Right lung (tissue), 5 donors: ENCODE results near the gene DHRS7. TPM values are rescaled to one million over a fixed set of nuclear protein-coding genes. Genes with fewer than 3 reads are reported as not detected.

Source experiments
- DNase-seq, 2 donors: peaks; one replicate each; pipeline ENCODE4 v3.0.0-alpha.2; 2013
- polyA plus RNA-seq, 5 donors: library from polyadenylated mRNA; unstranded; fragments of 120-200 nt; gene quantifications; one replicate each; pipeline versions ENCODE4 v1.2.1 to v1.2.3, GENCODE V29; 2013; ENCODE audit warnings: inconsistent platforms in 1 of 5, low replicate concordance in 1 of 5; ENCODE audit not compliant: insufficient read length in 5 of 5, insufficient read depth in 1 of 5

The DHRS7 gene
- polyA plus RNA-seq, 5 donors, result 51.5 to 68.9 (median 57.1) TPM

DNA sequence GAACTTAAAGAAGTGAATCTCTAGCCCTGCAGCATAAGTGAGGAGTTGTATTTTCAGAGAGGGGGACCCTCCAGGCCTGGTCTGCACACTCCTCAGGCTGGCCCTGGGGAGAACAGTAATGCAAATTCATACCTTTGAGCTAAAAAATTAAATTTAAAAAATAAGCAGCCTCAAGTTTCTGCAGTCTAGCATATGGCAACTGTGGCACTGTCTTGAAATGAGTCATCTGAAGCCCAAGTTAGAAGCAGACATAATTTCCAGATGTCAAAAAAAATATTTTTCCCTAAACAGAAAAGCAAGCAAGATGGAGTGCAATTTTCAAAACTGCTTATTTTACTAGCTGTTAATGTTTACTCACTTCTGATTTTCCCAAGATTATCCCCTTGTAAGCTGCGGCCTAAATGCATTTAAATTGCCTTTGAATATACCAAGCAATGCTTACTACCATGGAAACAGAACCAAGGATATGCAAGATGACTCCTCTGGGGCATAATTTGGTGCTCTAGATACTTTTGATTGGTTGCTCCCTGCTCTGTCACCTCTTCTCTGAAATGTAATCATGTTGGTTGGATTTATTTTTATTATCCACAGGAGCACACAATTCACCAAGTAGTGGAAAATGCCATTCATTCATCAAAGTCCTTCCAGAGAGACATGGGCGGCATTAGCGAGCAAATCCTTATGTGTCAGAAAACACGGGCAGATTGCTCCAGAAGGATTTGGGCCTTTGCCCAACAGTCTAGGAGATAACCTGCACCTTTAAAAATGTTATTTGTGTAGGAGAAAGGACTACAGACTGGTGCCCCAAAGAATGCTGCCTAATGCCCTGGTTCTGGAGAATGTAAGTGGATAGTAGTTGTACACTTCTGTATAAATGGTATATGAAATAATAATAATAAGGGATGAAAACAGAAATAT is 25.0 kb upstream of the DHRS7 start:
- no peak for DNase-seq

DNA sequence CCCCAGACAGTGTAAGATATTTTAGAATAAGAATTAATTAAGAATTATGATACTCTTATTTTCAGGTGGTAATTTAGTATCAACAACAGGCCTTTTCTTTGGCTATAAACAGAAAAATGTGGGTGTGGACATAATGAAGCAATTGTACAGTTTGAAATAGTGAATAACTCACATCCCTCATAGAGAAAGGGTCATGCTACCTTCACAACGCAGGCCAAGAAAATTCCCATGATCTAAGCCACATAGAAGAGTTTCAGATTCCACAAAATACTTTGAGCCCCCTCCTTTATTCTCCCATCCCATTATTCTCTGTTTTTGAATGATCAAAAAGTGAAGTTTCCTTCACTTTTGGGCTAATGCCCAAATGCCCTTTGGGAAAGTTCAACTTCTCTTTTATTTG is 23.5 kb upstream of the DHRS7 start:
- no peak for DNase-seq

DNA sequence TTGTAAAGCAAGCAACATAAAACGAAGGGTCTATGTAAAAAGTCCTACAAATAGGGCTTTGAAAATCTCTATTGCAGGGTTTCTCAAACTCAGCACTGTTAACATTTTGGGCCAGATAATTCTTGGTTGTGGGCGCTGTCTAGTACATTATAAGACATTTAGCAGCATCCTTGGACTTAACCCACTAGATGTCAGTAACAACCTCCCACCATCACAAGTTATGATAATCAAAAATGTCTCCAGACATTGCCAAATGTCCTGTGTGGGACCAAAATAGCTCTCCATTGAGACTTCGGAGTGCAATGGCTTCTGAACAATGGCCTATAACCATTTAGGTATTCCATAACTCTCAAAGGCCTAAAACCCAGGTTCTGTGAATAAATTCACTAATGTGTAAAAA is 22.9 kb upstream of the DHRS7 start:
- DNase-seq, result no peak

DNA sequence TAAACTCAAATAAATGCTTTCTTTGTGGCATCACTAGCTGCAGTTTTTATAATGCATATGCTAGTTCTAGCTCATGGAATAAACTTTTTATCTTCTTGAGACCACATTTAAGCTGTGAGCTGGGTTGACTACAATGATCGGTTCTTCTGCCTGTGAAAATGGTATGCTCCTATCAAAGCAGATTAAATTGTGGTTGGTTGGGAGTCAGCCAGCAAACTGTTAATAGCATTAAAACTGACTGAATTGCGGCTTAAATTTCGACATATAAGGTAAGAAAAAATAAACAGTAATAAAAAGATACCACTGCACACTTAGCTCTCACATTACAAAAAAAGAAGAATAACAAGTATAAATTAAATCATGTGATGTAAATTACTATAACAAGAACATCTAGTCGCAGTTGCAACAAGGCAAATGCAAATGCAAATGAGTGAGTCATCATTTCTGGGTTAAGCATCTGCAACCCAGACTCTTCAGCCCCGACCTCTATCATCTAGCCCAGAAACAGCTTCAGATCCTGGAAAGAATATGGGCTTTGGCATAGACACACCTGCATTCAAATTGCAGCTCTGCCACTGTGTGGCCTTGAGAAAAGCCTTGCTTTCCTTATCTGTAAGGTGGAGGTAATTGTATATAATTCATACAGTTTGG is 19.8 kb upstream of the DHRS7 start:
- DNase-seq, result no peak

DNA sequence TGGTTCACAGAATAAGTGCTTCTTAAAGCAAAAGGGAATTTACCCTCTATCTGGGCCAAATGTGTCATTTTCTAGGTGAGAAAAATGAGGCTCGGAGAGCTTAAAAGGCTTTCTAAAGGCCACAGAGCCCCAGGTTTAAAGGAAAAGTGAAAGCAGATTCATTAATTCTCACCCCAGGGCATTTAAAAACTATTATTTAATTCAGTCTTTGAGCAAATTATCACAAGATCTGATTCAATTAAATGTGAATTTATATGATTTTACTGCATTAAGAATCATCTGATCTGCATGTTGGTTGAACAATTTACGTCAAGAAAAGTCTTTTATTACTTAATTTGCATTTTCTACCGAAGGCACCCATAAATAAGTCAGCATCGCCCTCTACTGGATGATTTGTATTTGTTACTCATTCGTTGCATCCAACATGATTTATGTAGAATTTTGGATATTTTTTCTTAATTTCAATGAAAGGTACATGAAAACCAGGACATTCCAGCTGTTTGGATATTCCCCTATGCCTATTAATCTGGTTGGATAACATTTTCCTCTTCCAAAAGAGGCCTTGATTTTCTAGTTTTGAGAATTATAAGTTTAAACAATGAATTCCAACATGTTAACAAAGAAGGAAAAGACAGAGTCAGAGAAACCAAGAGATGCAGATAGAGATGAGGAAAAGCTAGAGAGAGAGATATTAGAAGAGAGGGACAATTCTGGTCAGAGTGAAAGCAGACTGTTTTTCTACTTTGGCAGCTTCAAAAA is 19.1 kb upstream of the DHRS7 start:
- DNase-seq, result peak; percentile 47 to 72

DNA sequence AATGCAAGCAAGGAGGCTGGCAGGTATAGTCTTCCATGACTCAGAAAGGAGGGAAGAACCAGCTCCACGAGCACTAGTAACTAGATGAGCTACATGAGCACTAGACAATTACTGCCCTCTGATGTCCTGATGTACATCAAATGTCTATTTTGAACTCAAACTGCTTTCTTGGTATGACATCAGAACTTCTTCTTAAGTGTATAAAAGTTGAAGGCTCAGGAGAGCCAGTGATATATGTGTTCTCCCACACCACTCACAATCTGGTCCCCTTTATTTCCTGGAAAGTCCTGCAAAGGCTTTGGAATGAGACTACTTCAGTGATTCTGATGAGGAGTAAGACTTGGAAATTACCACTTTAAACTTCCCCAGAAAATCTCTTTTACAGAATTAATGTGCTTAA is 18.5 kb upstream of the DHRS7 start:
- DNase-seq, result no peak

DNA sequence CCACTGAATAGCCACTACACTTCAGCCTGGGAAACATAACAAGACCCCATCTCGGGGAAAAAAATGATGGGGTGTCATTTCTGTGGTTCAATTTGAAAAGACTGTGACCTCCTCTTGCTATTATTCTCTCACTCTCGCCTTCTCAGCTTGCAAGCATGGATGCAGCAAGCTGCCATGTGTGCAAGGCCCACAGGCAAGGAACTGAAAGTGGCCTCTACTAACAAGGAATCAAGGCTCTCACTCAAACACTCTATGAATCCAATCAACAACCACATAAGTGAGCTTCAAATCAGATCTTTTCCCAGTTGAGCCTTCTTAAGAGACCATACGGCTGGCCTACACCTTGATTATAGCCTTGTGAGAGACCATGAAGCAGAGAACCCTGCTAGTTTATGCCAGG is 17.9 kb upstream of the DHRS7 start:
- no peak for DNase-seq

DNA sequence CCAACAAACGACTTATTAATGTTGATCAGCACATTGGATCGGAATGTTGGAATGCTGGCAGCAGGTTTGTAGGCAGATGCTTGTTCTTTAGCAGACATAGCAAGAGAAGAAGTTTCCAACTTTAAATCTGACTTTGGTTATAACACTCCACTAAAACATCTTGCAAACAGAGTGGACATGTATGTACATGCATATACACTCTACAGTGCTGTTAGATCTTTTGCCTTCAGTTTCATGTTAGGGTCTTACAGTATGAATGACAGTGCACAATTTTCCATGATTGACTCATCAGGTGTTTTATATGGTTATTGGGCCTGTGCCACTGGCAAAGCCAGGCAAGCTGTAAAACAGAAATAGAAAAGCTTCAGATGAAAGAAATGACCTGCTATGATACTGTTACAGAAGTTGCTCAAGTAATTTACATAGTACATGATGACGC is 14.3 kb upstream of the DHRS7 start:
- DNase-seq, result no peak

DNA sequence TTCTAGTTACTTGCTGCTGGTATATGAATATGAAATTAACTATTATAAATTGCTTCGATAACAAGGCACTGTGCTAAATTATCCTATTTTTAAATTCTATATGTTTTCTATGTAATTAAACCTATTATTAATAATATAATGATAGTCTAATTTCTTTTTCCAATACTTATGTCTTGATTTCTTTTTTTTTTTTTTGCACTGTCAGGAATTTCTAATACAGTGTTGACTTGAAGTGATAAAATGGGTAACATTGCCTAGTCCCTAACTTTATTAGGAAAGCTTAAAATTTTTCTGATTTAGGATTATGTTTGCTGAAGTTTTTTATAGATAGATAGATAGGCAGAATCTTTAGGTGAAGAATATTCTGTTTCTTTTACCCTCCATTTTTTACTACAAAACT is 13.6 kb upstream of the DHRS7 start:
- DNase-seq, result no peak

DNA sequence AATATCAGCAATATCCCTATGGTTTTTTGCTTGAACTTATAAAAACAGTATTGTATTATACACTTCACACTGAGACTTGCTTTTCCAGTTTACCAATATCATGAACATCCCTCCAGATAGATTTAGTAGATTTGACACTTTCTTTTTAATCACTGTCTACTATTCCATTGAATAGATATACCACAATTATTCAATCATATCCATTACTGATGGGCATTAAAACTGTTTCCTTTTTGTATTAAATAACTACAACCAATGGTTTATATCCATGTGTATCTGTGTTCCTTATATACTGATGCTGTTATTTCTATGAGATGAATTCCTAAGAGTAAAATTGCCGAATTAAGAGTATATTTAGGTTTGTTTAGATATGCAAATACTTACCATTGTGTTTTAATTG is 13.0 kb upstream of the DHRS7 start:
- no peak for DNase-seq

DNA sequence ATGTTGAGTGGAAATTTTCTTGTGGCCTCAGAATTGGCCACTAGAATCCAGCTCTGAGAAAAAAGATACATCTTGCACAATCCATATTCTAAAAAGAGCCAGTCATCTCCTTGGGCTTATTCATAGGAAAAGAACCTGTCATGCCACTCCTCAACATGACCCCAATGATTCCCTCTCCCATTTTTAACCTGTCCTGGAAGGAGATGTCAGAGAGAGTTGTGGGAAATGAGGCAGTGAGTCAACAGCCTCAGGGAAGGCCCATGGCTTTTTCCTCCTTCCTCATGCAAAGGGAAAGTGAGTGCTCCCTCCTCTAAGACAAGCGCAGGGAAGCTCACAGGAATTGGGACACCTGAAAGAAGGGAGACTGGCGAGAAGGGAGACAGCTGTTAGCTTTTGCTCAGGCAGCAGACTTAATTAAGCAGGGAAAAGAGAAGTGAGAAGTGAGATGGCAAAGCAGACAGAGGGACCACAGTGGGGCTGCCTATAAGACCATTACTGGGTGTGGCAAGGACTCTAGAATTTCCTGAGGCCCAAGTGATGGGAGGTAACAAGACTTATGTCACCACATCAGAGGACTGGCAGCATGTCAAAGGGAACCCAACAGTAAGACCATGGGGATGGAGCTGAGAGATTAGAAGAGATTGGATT is 10.2 kb upstream of the DHRS7 start:
- no peak for DNase-seq

DNA sequence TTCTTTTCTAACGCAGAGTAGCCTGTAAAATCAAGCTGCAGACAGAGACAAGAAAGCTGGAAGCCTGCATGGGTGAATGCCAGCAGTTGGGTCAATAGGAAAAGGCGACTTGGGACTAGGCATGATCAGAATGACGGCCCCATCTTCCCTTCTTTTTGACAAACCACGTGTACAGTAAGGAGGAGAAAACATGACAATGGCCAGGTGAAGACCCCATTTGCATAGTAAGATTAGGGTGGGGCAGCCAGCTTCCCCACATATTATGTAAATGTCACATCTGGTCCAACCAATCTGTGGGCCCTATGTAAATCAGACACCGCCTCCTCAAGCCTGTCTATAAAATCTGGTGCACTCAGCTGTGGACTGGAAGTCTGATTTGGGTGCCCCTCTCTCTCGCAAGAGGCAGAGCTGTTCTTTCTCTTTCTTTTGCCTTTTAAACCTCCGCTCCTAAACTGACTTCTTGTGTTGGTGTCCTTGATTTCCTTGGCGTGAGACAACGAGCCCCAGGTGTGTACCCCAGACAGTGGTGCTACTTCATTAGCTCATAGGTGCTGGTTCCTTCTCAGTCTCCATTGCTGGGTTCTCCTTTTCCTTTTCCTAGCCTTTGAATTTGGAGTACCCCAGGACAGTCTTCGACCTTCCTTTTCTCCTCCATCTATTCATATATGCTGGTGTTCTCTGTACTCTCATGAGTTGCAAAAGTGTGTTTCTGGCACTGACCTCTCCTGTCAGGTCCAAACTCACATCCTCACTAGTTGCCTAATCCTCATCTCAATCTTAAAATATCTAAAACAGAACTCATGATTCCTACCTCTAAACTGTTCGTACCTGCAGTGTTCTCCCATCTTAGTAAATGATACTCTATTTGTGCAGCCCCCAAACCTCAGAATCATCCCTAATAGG is 9.4 kb upstream of the DHRS7 start:
- DNase-seq, result no peak

DNA sequence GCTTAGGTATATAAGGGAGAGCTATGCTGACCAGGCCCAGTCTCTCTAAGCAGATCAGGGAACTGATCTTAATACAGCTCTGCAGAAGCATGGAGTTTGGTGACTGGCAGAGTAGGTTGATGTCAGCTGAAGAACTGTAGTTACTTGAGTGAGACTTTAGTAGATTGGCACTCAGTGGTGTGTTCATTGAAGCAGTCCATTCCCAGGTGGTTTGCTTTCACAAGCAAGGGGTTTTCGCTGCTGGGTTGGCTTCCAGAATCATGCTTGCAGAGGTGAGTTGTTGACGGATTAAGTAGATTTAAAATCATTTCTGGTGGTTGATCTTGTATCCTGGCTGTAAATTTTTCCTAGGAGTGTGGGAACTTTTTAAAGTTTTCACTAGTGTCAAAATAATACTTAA is 6.5 kb upstream of the DHRS7 start:
- no peak for DNase-seq

DNA sequence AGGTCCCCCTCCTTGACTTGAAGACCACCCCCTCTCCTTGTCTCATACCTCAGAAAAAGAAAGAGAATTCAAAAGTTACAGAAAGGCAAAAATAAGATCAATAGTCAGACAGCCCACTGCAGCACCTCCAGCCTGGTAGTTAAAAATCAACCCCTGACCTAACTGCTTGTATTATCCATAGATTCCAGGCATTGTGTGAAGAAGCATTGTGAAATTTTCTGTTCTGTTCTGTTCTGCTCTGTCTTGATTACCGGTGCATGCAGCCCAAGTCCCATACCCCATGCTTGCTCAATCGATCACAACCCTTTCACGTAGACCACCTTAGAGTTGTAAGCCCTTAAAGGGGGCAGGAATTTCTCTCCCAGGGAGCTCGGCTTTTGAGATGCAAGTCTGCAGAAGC is 5.8 kb upstream of the DHRS7 start:
- no peak for DNase-seq

DNA sequence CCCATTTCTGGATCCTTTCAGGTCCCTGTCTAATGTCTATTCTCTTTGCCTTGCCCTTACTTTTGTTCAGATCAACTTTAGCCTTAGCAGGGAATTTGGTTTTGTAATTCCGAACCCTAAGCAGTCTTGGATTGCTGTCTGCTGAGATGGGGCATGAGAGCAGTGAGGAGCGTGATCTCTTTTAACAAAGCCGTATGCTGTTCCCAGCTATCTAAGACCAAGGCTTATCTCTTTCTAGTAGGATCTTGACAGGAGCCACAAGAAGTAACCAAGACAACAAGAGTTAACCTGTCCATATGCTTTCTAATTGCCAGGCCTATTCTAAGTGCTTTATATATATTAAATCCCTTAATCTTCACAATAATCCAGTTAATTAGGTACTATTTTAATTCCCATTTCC is 4.5 kb upstream of the DHRS7 start:
- no peak for DNase-seq

DNA sequence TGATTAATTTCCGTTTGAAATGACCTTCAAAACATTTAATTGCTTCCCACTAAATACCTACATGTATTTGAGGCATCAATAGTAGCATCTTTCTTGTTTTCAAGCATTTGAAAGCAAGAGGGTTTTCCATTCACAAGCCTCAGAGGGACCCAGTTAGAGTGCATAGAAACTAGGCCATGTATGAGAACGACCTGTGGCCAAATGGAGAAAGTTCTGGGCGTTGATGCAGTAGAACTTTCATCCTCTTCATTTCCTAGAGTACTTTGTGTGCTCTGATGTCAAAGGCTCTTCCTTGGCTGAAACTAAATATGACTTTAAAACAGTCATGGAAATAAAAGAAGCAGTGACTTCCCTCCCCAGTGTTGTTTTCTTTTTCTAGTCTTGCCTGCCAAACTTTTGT is 944 bp upstream of the DHRS7 start:
- no peak for DNase-seq

DNA sequence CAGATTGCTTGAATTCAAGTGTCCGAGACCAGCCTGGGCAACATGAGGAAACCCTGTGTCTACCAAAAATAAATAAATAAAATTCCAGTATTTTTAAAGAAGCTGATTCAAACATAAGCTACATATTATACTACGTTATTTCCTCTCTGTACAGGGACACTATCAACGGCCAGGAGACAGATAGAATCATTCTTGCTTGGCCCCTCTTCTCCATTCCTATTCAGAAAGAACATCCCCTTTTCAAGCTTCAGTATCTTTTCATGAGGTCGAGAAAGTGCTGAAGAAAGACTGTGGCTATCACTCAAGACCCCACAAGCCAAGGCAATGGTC is 314 bp upstream of the DHRS7 start:
- DNase-seq, result no peak

DNA sequence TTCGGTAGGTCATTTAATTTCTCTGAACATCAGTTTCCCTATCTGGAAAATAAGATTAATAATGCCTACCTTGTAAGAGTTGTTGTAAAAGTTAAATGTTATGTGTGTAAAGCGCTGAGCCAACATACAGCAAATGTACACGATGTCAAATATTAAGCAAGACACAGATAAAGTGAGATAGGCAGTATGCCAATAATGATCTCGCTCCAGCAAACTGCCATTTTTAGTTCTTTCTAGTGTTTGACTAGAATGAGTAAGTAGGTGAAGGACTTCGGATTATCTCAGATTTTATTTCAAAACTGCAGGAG is 840 bp downstream of the DHRS7 start:
- peak in 1 of 2 donors; percentile 73 for DNase-seq

DNA sequence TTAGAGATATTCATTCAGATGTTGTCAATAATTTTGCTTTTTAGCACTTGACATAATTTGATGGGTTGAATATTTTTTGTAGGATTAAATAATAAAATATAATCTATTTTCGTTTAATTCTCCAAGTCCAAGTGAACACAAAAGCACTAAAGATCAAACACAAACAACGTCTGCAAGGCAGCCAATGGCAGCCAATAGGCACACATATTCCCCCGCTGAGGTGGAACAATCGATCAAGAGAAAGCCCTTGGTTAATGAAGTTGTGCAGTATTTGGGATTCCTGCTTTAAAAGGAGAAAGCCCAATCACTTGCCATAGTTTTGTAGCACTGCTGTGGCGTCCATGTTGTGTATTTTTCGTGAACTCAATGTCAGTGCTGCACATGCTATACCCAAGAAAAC is 1.5 kb downstream of the DHRS7 start:
- DNase-seq, result no peak

DNA sequence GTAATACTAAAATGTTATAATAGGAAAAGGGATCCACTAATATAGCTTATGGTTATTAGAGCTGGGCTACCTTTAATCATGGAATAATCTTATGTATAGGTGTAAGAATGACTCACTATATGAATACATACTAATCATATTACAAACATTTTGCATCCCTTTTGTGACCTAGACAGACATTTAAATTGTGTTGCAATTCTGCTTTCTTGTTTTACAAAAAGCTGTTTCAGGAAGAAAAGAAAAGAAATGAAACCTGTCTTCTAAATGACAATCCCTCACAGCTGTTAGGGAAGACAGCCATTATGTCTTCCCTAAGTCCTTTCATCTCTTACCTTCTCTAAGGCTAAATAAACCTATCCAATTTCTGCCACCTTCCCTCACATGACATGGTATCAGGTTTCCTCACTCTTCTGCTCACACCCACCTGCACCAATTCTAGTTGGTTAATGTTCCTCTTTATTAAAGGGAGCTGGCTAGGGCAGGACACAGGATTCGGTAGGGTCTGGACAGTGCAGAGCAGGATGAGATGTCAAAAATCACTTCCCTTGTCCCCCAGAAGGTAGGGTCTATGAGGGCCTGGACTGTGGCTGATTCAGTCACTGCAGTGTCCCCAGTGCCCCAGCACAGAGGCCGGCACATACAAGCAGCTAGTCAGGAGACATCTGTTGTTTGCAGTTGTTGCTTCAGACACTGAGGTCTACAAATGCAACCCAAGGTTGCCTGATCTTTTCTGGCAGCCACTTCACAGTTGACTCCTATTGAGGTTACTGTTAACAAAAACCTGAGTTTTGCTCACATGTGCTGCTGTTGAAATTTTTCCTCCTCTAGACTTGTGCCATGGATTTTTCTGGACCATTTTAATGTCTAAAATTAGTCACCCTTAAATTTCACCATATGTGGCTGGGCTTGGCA is 3.7 kb downstream of the DHRS7 start:
- no peak for DNase-seq
